NCI-H69 (cell line): ENCODE measurements around the gene SLC9B2.

ENCODE experiments used
- DNase-seq: peaks from one replicate; lab custom pipeline; 2025; lab: John Stamatoyannopoulos, UW

The SLC9B2 gene

GRCh38 chr4:103075894-103076746, 441 bp downstream of the SLC9B2 start:
- DNase-seq: peak; percentile 73

- DNase-seq: peak; percentile 15
Observed at GRCh38 chr4:103075435-103075893, 1.1 kb downstream of the SLC9B2 start.

- no peak for DNase-seq
Observed at GRCh38 chr4:103074744-103075434, 1.7 kb downstream of the SLC9B2 start.

GRCh38 chr4:103073792-103074438, 2.6 kb downstream of the SLC9B2 start:
- DNase-seq: no peak

- DNase-seq: no peak
Observed at GRCh38 chr4:103067841-103068547, 8.6 kb downstream of the SLC9B2 start.

GRCh38 chr4:103060453-103061148, 16.0 kb downstream of the SLC9B2 start:
- no peak for DNase-seq

- DNase-seq: no peak
Observed at GRCh38 chr4:103054030-103054429, 22.5 kb downstream of the SLC9B2 start.

GRCh38 chr4:103052779-103053178, 23.8 kb downstream of the SLC9B2 start:
- no peak for DNase-seq

GRCh38 chr4:103052145-103052544, 24.4 kb downstream of the SLC9B2 start:
- no peak for DNase-seq

- DNase-seq: no peak
Observed at GRCh38 chr4:103050736-103051436, 25.7 kb downstream of the SLC9B2 start.

- DNase-seq: peak; percentile 50
Observed at GRCh38 chr4:103046416-103047290, 29.9 kb downstream of the SLC9B2 start.

- DNase-seq: no peak
Observed at GRCh38 chr4:103044183-103044582, 32.4 kb downstream of the SLC9B2 start.

GRCh38 chr4:103036169-103036568, 40.4 kb downstream of the SLC9B2 start:
- DNase-seq: no peak

GRCh38 chr4:103032574-103032973, 44.0 kb downstream of the SLC9B2 start:
- peak; percentile 45 for DNase-seq

GRCh38 chr4:103030791-103031190, 45.8 kb downstream of the SLC9B2 start:
- no peak for DNase-seq

- no peak for DNase-seq
Observed at GRCh38 chr4:103029300-103029699, 47.3 kb downstream of the SLC9B2 start.

GRCh38 chr4:103026868-103027267, 49.7 kb downstream of the SLC9B2 start:
- DNase-seq: no peak

GRCh38 chr4:103024996-103025395, 51.6 kb downstream of the SLC9B2 start:
- DNase-seq: no peak

GRCh38 chr4:103021120-103021519, 55.4 kb downstream of the SLC9B2 start:
- DNase-seq: no peak
